GM12801 (cell line): ENCODE measurements around the gene ECHDC1.

Experiments used
- TF ChIP-seq, protein P1 (sequence below): IDR thresholded peaks from one replicate; pipeline ENCODE4 v1.5.1; 2011; ENCODE audit warnings: control low read depth; ENCODE audit not compliant: insufficient read length; ENCODE audit errors: extremely low read depth

The ECHDC1 gene

GRCh38 chr6:127290391-127291265, 52.8 kb downstream of the ECHDC1 start:
- TF ChIP-seq, protein P1, sequence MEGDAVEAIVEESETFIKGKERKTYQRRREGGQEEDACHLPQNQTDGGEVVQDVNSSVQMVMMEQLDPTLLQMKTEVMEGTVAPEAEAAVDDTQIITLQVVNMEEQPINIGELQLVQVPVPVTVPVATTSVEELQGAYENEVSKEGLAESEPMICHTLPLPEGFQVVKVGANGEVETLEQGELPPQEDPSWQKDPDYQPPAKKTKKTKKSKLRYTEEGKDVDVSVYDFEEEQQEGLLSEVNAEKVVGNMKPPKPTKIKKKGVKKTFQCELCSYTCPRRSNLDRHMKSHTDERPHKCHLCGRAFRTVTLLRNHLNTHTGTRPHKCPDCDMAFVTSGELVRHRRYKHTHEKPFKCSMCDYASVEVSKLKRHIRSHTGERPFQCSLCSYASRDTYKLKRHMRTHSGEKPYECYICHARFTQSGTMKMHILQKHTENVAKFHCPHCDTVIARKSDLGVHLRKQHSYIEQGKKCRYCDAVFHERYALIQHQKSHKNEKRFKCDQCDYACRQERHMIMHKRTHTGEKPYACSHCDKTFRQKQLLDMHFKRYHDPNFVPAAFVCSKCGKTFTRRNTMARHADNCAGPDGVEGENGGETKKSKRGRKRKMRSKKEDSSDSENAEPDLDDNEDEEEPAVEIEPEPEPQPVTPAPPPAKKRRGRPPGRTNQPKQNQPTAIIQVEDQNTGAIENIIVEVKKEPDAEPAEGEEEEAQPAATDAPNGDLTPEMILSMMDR: no peak

DNA sequence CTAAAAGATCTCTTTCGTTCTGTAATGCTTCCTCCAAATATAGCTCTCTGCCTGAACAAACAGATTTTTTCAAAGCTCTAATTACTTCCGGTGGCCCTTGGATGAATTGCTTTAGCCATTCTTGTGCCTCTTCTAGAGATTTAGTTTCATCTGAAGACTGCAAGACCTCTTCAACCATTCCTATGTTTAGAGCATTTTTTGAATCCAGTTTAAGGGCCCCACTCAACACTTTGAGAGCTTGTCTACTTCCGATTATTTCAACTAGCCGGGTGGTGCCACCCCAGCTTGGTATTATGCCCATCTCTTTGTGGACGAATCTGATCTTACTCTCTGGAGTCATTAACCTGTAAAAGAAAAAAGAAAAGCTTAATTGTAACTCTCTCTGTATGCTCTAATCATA, 53.5 kb downstream of the ECHDC1 start:
- TF ChIP-seq, protein P1: no peak

DNA sequence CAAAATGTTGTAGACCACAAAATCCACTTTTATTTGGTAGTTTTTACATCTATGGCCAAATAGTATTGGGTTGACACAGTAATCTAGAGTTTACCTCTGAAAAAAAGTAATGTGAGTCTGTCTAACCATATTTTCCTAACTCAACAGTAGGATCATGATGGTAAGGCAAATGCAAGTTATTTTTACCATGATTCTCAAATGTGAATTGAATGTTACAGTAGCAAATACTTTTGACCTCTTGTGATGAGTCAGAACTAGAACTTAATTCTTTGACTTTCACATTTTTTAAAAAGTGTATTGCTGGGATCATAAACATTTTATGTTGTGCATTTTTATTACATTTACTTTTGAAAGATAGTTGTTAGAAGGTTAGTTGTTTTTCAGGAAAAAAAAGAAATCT, 54.7 kb downstream of the ECHDC1 start:
- TF ChIP-seq, protein P1: no peak

GRCh38 chr6:127282184-127282583, 61.2 kb downstream of the ECHDC1 start:
- TF ChIP-seq, protein P1: no peak

- TF ChIP-seq, protein P1: no peak
Observed at GRCh38 chr6:127279815-127280214, 63.6 kb downstream of the ECHDC1 start.

GRCh38 chr6:127277878-127278843, 65.2 kb downstream of the ECHDC1 start:
- TF ChIP-seq, protein P1: no peak

DNA sequence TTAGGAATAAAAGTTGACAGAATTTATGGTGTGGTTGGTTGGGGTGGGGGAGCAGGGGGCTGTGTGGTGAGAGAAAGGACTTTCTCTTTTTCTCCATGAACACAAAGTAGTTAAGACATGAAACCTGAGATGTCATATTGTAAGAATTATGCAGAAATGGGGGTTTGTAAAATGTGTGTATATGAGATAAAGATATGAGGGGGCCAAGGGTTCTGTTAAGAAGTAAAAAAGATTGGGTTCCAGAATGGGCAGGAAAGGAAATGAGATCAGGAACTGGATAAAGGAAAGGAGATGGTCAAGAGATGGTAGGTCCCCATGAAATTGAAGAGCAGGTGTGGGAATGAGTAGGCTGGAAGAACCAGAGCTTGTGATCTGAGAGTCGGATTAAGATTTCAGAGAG, 67.1 kb downstream of the ECHDC1 start:
- TF ChIP-seq, protein P1: no peak
